ENCODE data around the gene CSGALNACT2.

DNA sequence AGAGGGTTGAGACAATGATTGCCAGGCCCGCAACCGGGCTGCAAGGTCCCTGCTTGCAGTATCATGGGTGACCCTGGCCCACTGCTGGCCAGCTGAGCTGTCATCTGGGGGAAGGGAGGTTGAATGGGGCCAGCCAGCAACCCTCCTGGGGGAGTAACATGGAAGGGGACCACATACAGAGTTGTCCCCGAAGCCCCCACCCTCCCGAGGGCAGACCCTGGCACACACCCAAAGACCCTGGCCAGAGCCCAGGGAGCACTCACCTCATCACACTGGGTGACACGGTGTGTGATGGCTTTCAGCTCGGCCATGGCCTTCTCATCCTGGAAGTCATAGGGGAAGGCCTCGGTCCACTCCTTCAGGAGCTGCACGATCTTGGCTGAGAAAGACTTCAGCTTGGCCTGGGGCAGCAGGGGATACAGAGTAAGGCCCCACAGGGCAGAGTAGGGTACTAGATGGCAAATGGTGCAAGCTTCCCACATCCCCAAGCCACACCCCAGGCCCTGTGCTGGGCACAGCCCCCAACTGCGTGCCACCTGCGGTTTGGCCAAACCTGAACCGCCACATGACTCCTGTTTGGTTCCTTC is 63.4 kb downstream of the CSGALNACT2 start:
- TF ChIP-seq, protein P1, sequence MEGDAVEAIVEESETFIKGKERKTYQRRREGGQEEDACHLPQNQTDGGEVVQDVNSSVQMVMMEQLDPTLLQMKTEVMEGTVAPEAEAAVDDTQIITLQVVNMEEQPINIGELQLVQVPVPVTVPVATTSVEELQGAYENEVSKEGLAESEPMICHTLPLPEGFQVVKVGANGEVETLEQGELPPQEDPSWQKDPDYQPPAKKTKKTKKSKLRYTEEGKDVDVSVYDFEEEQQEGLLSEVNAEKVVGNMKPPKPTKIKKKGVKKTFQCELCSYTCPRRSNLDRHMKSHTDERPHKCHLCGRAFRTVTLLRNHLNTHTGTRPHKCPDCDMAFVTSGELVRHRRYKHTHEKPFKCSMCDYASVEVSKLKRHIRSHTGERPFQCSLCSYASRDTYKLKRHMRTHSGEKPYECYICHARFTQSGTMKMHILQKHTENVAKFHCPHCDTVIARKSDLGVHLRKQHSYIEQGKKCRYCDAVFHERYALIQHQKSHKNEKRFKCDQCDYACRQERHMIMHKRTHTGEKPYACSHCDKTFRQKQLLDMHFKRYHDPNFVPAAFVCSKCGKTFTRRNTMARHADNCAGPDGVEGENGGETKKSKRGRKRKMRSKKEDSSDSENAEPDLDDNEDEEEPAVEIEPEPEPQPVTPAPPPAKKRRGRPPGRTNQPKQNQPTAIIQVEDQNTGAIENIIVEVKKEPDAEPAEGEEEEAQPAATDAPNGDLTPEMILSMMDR (IDR thresholded peaks at IDR 0.05): no peak
- TF ChIP-seq POLR2AphosphoS5 (IDR thresholded peaks at IDR 0.05; ENCODE audit: low read depth, low read length) (no peak), TCF7L2 (IDR thresholded peaks at IDR 0.05; ENCODE audit: low read depth, low read length) (no peak)
- TF ChIP-seq, protein P2, sequence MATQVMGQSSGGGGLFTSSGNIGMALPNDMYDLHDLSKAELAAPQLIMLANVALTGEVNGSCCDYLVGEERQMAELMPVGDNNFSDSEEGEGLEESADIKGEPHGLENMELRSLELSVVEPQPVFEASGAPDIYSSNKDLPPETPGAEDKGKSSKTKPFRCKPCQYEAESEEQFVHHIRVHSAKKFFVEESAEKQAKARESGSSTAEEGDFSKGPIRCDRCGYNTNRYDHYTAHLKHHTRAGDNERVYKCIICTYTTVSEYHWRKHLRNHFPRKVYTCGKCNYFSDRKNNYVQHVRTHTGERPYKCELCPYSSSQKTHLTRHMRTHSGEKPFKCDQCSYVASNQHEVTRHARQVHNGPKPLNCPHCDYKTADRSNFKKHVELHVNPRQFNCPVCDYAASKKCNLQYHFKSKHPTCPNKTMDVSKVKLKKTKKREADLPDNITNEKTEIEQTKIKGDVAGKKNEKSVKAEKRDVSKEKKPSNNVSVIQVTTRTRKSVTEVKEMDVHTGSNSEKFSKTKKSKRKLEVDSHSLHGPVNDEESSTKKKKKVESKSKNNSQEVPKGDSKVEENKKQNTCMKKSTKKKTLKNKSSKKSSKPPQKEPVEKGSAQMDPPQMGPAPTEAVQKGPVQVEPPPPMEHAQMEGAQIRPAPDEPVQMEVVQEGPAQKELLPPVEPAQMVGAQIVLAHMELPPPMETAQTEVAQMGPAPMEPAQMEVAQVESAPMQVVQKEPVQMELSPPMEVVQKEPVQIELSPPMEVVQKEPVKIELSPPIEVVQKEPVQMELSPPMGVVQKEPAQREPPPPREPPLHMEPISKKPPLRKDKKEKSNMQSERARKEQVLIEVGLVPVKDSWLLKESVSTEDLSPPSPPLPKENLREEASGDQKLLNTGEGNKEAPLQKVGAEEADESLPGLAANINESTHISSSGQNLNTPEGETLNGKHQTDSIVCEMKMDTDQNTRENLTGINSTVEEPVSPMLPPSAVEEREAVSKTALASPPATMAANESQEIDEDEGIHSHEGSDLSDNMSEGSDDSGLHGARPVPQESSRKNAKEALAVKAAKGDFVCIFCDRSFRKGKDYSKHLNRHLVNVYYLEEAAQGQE (IDR thresholded peaks at IDR 0.05; ENCODE audit: insufficient read depth in 1 of 2, low read depth in 2 of 2, low read length in 1 of 2): no peak

Data from Panc1 (cell line).